ENCODE data around the gene KIFC1. TPM values are rescaled to one million over a fixed set of nuclear protein-coding genes. Genes with fewer than 3 reads are reported as not detected.

KIFC1 gene
- total and polyA plus RNA-seq, 9 of the 15 experiments (the other 6 are each of a cell fraction or from before 2014, with no cell fraction given), result 1.3 to 95.2 (median 76.9) TPM

- TF ChIP-seq ZHX1 (conservative IDR thresholded peaks at IDR 0.05; ENCODE audit: low read length) (0 out of 2 replicates have a peak, but pooled peaks have one; percentile 17), RERE (CRISPR knock-in tag; IDR thresholded peaks at IDR 0.05; ENCODE audit: borderline replicate concordance) (no peak), ZNF12 (CRISPR knock-in tag; IDR thresholded peaks at IDR 0.05) (peak; percentile 6; the same call in 1 of the 2 replicates), NONO (IDR thresholded peaks at IDR 0.05; ENCODE audit: low read depth in 2 of 2, low read length in 1 of 2) (no peak), HBP1 (CRISPR knock-in tag; IDR thresholded peaks at IDR 0.05) (no peak; the same call in 1 of the 2 replicates), BACH1 (tag; IDR thresholded peaks at IDR 0.05) (no peak), ZNF3 (CRISPR knock-in tag; IDR thresholded peaks at IDR 0.05) (no peak), JUN (IDR thresholded peaks at IDR 0.05; ENCODE audit: borderline replicate concordance, low read depth, low read length) (peak; percentile 59; the same call in 1 of the 2 replicates), JUN (CRISPR knock-in tag; IDR thresholded peaks at IDR 0.05; ENCODE audit: borderline replicate concordance) (no peak), DMBX1 (CRISPR knock-in tag; IDR thresholded peaks at IDR 0.05; ENCODE audit: borderline replicate concordance) (peak; percentile 83; the same call in 1 of the 2 replicates), MEF2A (IDR thresholded peaks at IDR 0.05; ENCODE audit: control insufficient read depth, low read depth, low read length) (no peak), HCFC1 (IDR thresholded peaks at IDR 0.05; ENCODE audit: low read depth, low read length) (peak; percentile 81), NCOR1 (IDR thresholded peaks at IDR 0.05) (0 out of 2 replicates have a peak, but pooled peaks have one; percentile 45), CTCFL (IDR thresholded peaks at IDR 0.05; ENCODE audit: borderline replicate concordance, insufficient read depth, low read depth, low read length, poor library complexity, severe bottlenecking) (peak; percentile 75)
Observed at GRCh38 chr6:33417903-33418689, 26.5 kb downstream of the KIFC1 start, which contains the start of gene CUTA (continued).
